ENCODE data around the gene TAS2R41. TPM values are rescaled to one million over a fixed set of nuclear protein-coding genes. Genes with fewer than 3 reads are reported as not detected.

Gene TAS2R41
- total and polyA plus RNA-seq, 7 donors: not detected

DNA sequence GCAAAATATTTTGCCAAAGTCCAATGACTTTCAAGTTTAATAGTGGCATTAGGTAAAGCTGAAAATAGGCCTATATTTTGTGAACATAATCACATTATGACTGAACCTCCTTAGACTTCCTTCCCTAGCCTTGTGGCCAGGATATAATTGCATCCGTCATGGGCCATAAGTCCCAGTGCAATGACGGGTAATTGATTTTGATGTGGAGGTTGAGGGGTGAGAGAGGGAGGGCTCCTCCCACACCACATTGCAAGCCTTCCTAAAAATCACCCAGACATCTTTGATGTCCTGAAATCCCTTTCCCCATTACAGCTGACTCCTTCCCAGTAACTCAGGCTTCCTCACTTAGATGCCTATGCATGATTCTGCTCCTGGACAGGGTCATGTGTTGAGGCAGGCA lies 25.6 kb downstream of the TAS2R41 start:
- WGBS, 3 donors: 48 to 90% (median 52%) methylated on average over 2 of the region's 2 CpGs
- H3K27ac ChIP-seq: no peak overlapping the region
- ATAC-seq (no peak), DNase-seq (no peak)
- H3K36me3 ChIP-seq (ENCODE audit: insufficient read depth in 1 of 2, low read depth in 1 of 2): no peaks in the 10 kb centered on the region
- peaks cover 8% of the 10 kb centered on the region for H3K4me1 ChIP-seq
- TF ChIP-seq, protein P1, sequence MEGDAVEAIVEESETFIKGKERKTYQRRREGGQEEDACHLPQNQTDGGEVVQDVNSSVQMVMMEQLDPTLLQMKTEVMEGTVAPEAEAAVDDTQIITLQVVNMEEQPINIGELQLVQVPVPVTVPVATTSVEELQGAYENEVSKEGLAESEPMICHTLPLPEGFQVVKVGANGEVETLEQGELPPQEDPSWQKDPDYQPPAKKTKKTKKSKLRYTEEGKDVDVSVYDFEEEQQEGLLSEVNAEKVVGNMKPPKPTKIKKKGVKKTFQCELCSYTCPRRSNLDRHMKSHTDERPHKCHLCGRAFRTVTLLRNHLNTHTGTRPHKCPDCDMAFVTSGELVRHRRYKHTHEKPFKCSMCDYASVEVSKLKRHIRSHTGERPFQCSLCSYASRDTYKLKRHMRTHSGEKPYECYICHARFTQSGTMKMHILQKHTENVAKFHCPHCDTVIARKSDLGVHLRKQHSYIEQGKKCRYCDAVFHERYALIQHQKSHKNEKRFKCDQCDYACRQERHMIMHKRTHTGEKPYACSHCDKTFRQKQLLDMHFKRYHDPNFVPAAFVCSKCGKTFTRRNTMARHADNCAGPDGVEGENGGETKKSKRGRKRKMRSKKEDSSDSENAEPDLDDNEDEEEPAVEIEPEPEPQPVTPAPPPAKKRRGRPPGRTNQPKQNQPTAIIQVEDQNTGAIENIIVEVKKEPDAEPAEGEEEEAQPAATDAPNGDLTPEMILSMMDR (IDR thresholded peaks at IDR 0.05): no peak
- intact Hi-C loops (cut with DNase I): no loop called here
- no peaks in the 10 kb centered on the region for H3K27me3 ChIP-seq (ENCODE audit: insufficient read depth in 3 of 3, low read length in 2 of 3)
- no peak overlapping the region for H3K4me3 ChIP-seq
- no peaks in the 10 kb centered on the region for H3K9me3 ChIP-seq

DNA sequence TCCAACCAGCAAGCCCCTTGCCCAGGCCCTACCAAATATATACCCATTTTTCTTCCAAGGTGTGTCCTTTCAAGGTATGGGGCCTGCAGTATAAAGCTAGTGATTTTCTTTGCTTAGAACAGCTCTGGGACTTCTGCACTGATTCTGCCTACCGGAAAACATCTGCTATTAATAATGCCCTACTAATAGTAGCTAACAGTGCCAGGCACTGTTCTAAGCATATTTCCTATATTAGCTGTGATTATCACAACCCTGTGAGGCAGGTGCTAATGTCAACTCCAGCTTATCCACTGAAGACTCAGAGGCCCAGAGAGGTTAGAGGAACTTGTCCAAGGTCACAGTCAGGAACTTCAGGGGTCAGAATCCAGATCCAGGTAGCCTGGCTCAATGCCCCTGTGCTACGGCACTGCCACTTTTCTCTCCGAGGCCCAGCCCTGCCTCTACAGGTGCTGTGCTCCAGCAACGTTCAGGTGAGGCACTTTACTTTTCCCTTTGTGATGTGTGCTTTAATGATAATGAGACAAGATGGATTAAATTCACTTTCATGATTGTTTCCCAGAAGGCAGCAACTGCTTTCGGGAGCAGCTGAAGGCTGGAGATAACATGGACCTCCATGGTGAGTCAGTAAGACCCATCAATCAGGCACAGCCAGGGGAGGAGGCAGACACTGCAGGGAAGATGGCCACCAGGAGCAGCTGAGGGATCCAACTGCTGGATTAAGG lies 26.7 kb downstream of the TAS2R41 start:
- DNase-seq (no peak), ATAC-seq (no peak)
- WGBS, 3 donors: 75 to 79% (median 78%) methylated on average over 5 of the region's 5 CpGs
- intact Hi-C loops (cut with DNase I): no loop called here
- no peaks in the 10 kb centered on the region for H3K27me3 ChIP-seq (ENCODE audit: insufficient read depth in 3 of 3, low read length in 2 of 3)
- H3K4me1 ChIP-seq: peaks cover 4% of the 10 kb centered on the region
- no peak overlapping the region for H3K4me3 ChIP-seq
- no peaks in the 10 kb centered on the region for H3K36me3 ChIP-seq (ENCODE audit: insufficient read depth in 1 of 2, low read depth in 1 of 2)
- no peak overlapping the region for H3K27ac ChIP-seq
- no peaks in the 10 kb centered on the region for H3K9me3 ChIP-seq
- TF ChIP-seq, protein P1 (IDR thresholded peaks at IDR 0.05): no peak

DNA sequence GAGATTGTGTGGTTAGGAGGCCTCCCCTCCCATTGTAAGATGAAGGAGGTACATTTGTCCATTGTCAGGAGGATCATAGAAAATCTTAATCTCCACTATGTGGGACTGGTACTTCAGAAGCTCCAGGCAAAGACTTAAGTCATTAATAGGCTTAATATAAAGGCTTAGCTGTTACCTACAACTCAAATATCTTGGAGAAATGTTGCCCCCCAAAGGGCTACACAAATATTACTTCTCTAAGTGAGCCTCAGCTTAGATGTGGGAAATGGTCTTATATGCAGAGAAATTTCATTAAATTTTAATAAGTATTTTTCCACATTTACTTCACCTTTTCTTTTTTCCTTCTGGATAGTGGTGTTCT lies 27.2 kb downstream of the TAS2R41 start:
- intact Hi-C loops (cut with DNase I): no loop called here
- no peaks in the 10 kb centered on the region for H3K9me3 ChIP-seq

DNA sequence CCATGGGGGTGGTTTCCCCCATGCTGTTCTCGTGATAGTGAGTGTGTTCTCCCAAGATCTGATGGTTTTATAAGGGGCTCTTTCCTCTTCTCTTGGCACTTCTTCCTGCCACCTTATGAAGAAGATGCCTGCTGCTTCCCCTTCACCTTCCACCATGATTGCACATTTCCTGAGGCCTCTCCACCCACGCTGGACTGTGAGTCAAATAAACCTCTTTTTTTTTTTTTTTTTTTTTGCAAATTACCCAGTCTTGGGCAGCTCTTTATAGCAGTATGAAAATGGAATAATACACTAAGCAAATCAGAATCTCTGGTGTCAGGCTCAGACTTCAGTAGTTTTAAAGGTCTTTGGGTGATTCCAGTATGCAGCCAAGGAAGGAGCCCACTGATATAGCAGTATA lies 28.2 kb downstream of the TAS2R41 start:
- Histone ChIP-seq H3K36me3 (ENCODE audit: insufficient read depth in 1 of 2, low read depth in 1 of 2) (no peaks in the 10 kb centered on the region), H3K27ac (no peak overlapping the region), H3K27me3 (ENCODE audit: insufficient read depth in 3 of 3, low read length in 2 of 3) (no peaks in the 10 kb centered on the region), H3K4me3 (no peak overlapping the region), H3K4me1 (no peaks in the 10 kb centered on the region), H3K9me3 (no peaks in the 10 kb centered on the region)
- ATAC-seq (no peak), DNase-seq (no peak)
- 75 to 80% (median 76%) methylated on average over 2 of the region's 2 CpGs for WGBS, 3 donors
- TF ChIP-seq, protein P1 (IDR thresholded peaks at IDR 0.05): no peak
- intact Hi-C loops (cut with DNase I): no loop called here

More for the DNA sequence above, 27.2 kb downstream of the TAS2R41 start:
- TF ChIP-seq, protein P1 (IDR thresholded peaks at IDR 0.05): no peak
- Histone ChIP-seq H3K36me3 (ENCODE audit: insufficient read depth in 1 of 2, low read depth in 1 of 2) (no peaks in the 10 kb centered on the region), H3K4me3 (no peak overlapping the region), H3K4me1 (peaks cover 4% of the 10 kb centered on the region), H3K27ac (no peak overlapping the region), H3K27me3 (ENCODE audit: insufficient read depth in 3 of 3, low read length in 2 of 3) (no peaks in the 10 kb centered on the region)
- DNase-seq (no peak), ATAC-seq (no peak)

DNA sequence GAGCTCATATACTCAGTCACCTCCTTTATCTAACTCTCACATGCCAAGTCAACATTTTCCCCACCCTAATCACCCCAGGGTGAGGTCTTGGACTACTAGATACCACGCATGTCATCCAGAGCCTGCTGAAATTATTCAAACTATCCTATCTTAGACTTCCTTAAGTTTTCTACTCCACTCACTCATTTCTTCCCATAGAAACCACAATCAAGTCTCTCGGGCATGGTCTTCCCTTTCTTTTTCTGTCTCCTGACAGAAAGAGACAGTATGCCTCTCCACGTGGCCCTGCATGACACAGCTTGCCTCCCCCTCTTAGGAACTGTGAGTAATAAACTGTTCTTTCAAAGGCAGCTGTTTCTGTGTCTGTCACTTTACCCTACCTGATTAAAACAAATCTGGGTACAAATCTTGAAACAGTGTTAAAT lies 29.4 kb downstream of the TAS2R41 start:
- WGBS, 3 donors: 59 to 73% (median 64%) methylated on average over 3 of the region's 3 CpGs
- no peaks in the 10 kb centered on the region for H3K9me3 ChIP-seq
- no peaks in the 10 kb centered on the region for H3K4me1 ChIP-seq
- H3K4me3 ChIP-seq: no peak overlapping the region
- H3K27ac ChIP-seq: no peak overlapping the region
- DNase-seq: no peak
- TF ChIP-seq, protein P1 (IDR thresholded peaks at IDR 0.05): no peak
- intact Hi-C loops (cut with DNase I): no loop called here
- no peaks in the 10 kb centered on the region for H3K36me3 ChIP-seq (ENCODE audit: insufficient read depth in 1 of 2, low read depth in 1 of 2)
- no peaks in the 10 kb centered on the region for H3K27me3 ChIP-seq (ENCODE audit: insufficient read depth in 3 of 3, low read length in 2 of 3)
- ATAC-seq: no peak

Measured in psoas muscle (tissue), 8 donors.